Colonic mucosa (tissue), 4 donors: ENCODE measurements around the gene HOXC13. TPM values are rescaled to one million over a fixed set of nuclear protein-coding genes. Genes with fewer than 3 reads are reported as not detected.
A peak's percentile ranks its signal among the peaks of the same experiment; 100 is the strongest.

ENCODE experiments used
- DNase-seq: peaks from one replicate; pipeline ENCODE4 v3.0.0-alpha.2; 2020
- H3K27ac ChIP-seq: fragments of 200-600 bp; one replicate; pipeline ENCODE4 v1.8.0; 2021
- H3K27me3 ChIP-seq: fragments of 200-600 bp; one replicate; pipeline ENCODE4 v1.8.0; 2021
- H3K36me3 ChIP-seq: fragments of 200-600 bp; one replicate; pipeline ENCODE4 v1.8.0; 2021
- H3K4me1 ChIP-seq: fragments of 200-600 bp; one replicate; pipeline ENCODE4 v1.8.0; 2021; ENCODE audit warnings: mild to moderate bottlenecking
- H3K4me3 ChIP-seq: fragments of 200-600 bp; one replicate; pipeline ENCODE4 v1.8.0; 2021
- H3K9ac ChIP-seq, 2 donors: one replicate each; pipeline ENCODE4 v1.7.0; 2013; ENCODE audit warnings: control low read depth in 2 of 2, low read depth in 2 of 2, low read length in 2 of 2
- H3K9me3 ChIP-seq: fragments of 200-600 bp; one replicate; pipeline ENCODE4 v1.8.0; 2021
- intact Hi-C: fragments of 100-400 bp; cut with DNase I; formaldehyde crosslinking; loops from one replicate; pipeline ENCODE4 v1.14.1; 2022
- total RNA-seq, 2 donors: library from RNA; stranded (reverse); fragmentation: NEBNext Ultra II Directional in 1 of 2; extraction: Animal tissue kit (Norgen Biotek cat#: 25700) in 1 of 2; gene quantifications; one replicate each; pipeline ENCODE4 v1.2.1, GENCODE V29; 2021
- TF ChIP-seq, protein P1 (sequence below): fragments of 200-600 bp; IDR thresholded peaks from one replicate; pipeline ENCODE4 v1.8.0; 2022; ENCODE audit warnings: antibody characterized with exemption, mild to moderate bottlenecking
- donor health status: healthy.
- donor health status: DM: no; HTN: no; CAD: no.
- donor health status: DM: no; HTN: no; CAD: no.

HOXC13 gene
- total RNA-seq, 2 donors from 2014 or later, result not detected

DNA sequence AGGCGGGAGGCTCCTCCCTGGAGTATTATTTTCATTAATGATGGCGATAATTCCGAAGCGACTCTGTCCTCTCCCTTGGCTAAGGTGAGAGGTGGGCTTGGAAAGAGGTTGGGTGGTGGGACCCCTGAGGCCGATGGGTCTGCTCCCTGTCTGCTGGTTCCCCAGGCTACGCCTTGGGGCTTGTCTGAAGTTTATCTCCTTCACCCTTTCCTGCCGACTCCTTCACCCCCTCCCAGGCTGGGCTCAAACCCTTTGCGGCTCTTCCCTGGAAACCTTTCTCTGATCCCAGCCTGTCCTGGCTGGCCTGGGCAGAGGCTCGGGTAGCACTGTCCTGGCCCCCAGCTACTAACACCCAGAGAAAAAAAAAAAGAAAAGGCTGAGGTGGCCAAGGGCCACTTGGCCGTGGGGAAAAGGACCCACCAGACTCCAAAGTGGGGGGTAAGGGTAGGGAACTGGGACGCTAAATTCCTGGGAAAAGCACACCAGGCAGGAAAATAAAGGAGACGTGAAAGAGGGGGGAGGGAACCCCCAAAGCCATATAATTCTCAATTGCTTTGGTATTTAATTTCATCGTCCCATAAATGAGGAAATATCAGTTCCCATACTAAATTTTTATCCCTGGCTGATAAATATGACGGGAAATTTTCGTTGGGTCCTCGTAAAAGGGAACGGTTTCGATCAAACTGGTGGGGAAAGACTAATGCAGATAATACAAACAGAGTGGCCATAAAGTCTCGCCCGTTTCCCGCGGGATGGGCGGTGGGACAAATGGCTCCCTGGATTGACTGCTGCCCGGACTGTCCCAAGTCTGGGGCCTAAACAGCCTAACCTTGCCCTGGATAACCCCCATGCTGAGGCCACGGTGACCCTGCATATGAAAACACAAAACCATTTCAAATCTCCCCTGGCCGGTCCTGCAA, 44.3 kb downstream of the HOXC13 start:
- no peaks in the 10 kb centered on the region for H3K4me1 ChIP-seq
- TF ChIP-seq, protein P1, sequence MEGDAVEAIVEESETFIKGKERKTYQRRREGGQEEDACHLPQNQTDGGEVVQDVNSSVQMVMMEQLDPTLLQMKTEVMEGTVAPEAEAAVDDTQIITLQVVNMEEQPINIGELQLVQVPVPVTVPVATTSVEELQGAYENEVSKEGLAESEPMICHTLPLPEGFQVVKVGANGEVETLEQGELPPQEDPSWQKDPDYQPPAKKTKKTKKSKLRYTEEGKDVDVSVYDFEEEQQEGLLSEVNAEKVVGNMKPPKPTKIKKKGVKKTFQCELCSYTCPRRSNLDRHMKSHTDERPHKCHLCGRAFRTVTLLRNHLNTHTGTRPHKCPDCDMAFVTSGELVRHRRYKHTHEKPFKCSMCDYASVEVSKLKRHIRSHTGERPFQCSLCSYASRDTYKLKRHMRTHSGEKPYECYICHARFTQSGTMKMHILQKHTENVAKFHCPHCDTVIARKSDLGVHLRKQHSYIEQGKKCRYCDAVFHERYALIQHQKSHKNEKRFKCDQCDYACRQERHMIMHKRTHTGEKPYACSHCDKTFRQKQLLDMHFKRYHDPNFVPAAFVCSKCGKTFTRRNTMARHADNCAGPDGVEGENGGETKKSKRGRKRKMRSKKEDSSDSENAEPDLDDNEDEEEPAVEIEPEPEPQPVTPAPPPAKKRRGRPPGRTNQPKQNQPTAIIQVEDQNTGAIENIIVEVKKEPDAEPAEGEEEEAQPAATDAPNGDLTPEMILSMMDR, result no peak
- no peaks in the 10 kb centered on the region for H3K36me3 ChIP-seq
- DNase-seq, result no peak
- no peak overlapping the region for H3K4me3 ChIP-seq
- peaks cover 88% of the 10 kb centered on the region for H3K27me3 ChIP-seq
- H3K9me3 ChIP-seq, result no peaks in the 10 kb centered on the region
- no peak overlapping the region for H3K9ac ChIP-seq
- no peak overlapping the region for H3K27ac ChIP-seq
- intact Hi-C loops, result no loop called here

DNA sequence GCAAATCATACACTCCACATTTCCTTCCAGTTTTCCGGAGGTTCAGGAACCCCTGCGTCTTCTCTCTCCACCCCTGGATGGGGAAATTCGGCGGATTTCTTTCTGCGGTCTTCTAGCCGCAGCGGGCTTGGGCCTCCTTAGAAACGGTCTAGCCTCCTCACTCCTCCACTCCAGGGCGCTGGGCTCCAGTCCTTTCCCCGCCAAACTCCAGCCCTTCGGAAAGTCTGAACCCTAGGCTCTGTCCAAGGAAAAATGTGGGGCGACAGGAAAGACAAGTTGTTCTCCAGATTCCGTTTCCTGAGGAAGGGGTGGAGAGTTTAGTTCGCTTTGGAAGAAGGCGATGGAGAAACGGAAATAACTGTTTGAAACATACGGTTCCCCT, 44.9 kb downstream of the HOXC13 start:
- Histone ChIP-seq H3K27ac (no peak overlapping the region), H3K36me3 (no peaks in the 10 kb centered on the region), H3K9ac (no peak overlapping the region), H3K4me1 (no peaks in the 10 kb centered on the region), H3K9me3 (no peaks in the 10 kb centered on the region), H3K4me3 (no peak overlapping the region), H3K27me3 (peaks cover 91% of the 10 kb centered on the region)
- intact Hi-C loops, result no loop called here
- TF ChIP-seq, protein P1, result no peak
- no peak for DNase-seq

DNA sequence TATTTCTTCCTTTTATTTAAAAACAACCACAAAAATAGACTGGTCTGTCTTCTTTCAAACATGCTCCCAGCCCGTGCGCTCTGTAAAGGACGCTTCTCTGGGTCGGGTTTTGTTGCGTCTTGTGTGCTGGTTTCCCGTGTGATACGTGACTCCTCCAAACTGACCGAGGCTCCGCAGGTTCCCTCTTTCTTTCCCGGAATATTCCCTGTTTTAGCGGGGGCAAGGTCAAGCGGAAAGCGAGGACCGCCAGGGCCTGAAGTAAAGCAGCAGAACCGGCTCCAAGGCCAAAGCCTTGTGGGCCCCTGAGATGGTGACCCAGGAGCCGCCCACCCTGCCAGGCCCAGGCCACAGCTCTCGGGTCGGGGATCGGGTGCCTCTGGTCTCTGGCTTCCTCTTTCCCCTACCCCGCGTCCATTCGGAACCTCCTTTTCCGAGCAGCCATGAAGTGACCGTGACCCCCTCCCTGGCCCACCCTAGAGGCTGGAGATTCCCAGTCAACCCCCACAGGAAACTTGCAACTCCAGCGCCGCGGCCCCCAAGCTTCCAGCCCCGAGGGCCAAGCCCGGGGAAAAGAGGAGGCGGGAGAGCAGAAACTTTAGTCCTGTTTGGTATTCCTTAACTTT, 45.4 kb downstream of the HOXC13 start:
- Histone ChIP-seq H3K4me1 (no peaks in the 10 kb centered on the region), H3K4me3 (no peak overlapping the region), H3K27me3 (peaks cover 91% of the 10 kb centered on the region), H3K36me3 (no peaks in the 10 kb centered on the region), H3K27ac (no peak overlapping the region), H3K9ac (no peak overlapping the region), H3K9me3 (no peaks in the 10 kb centered on the region)
- TF ChIP-seq, protein P1, result no peak
- DNase-seq, result no peak
- intact Hi-C loops, result no loop called here

DNA sequence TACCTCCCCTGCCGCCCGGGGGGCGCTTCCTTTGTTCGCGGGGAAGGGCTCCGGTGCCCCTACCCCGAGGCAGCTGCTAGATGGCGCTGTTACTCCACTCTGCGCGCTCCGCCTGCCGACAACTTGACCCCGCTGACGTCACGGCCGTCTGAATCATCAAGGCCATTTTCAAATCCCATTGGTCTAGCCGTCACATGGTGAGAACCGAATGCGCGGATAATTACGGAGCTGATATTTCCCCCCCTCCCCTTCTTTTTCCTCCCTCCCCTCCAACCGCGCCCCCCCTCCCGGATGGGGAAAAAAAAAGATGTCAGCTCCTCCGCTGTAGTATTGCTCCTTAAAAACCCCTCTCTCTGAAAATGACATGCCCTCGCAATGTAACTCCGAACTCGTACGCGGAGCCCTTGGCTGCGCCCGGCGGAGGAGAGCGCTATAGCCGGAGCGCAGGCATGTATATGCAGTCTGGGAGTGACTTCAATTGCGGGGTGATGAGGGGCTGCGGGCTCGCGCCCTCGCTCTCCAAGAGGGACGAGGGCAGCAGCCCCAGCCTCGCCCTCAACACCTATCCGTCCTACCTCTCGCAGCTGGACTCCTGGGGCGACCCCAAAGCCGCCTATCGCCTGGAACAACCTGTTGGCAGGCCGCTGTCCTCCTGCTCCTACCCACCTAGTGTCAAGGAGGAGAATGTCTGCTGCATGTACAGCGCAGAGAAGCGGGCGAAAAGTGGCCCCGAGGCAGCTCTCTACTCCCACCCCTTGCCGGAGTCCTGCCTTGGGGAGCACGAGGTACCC, 46.5 kb downstream of the HOXC13 start, which contains the start of gene HOXC10:
Gene HOXC10 (plus strand): TSS at position 246 of the 791 bp plus-strand sequence. CDS start 114 bp downstream, at position 360.
- H3K9ac ChIP-seq, result peak within 1 kb of the TSS in 1 of 2 donors; percentile 28

DNA sequence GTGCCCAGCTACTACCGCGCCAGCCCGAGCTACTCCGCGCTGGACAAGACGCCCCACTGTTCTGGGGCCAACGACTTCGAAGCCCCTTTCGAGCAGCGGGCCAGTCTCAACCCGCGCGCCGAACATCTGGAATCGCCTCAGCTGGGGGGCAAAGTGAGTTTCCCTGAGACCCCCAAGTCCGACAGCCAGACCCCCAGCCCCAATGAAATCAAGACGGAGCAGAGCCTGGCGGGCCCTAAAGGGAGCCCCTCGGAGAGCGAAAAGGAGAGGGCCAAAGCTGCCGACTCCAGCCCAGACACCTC, 47.0 kb downstream of the HOXC13 start:
- no peak overlapping the region for H3K27ac ChIP-seq
- intact Hi-C loops, result no loop called here
- no peaks in the 10 kb centered on the region for H3K9me3 ChIP-seq
- H3K27me3 ChIP-seq, result peaks cover 93% of the 10 kb centered on the region
- no peak for DNase-seq
- H3K36me3 ChIP-seq, result no peaks in the 10 kb centered on the region
- H3K4me3 ChIP-seq, result no peak overlapping the region
- TF ChIP-seq, protein P1, result no peak
- H3K4me1 ChIP-seq, result no peaks in the 10 kb centered on the region
- peak overlapping the region in 1 of 2 donors; percentile 28 for H3K9ac ChIP-seq

More for the DNA sequence above, 46.5 kb downstream of the HOXC13 start, which contains the start of gene HOXC10:
- Histone ChIP-seq H3K9me3 (no peaks in the 10 kb centered on the region), H3K4me3 (no peak within 1 kb of the TSS), H3K27me3 (peaks cover 93% of the 10 kb centered on the region), H3K36me3 (no peaks in the 10 kb centered on the region), H3K4me1 (no peaks in the 10 kb centered on the region), H3K27ac (no peak within 1 kb of the TSS)
- DNase-seq, result peak; percentile 65
- TF ChIP-seq, protein P1, result no peak
- intact Hi-C loops, result no loop called here
